ENCODE measurements around the gene EYS.

DNA sequence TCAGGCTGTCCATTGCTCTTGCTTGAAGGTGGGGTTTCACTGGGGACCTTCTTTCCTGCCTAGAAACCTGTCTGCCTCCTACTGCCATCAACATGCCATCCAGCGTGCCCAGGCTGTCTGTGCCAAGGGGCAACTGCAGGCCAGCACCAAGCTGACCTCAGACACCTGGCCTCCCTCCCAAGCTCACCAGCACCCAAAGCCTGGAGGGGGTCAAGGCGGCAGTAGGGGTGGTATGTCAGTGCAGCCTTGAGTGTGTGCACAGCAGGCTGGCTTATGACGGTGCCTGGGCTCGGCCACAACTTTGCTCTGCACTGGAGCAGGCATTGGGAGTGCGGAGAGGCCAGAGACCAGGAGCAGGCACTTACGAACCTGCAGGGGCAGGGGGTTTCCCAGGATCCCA is 149.0 kb downstream of the EYS start:
- TF ChIP-seq, protein P1, sequence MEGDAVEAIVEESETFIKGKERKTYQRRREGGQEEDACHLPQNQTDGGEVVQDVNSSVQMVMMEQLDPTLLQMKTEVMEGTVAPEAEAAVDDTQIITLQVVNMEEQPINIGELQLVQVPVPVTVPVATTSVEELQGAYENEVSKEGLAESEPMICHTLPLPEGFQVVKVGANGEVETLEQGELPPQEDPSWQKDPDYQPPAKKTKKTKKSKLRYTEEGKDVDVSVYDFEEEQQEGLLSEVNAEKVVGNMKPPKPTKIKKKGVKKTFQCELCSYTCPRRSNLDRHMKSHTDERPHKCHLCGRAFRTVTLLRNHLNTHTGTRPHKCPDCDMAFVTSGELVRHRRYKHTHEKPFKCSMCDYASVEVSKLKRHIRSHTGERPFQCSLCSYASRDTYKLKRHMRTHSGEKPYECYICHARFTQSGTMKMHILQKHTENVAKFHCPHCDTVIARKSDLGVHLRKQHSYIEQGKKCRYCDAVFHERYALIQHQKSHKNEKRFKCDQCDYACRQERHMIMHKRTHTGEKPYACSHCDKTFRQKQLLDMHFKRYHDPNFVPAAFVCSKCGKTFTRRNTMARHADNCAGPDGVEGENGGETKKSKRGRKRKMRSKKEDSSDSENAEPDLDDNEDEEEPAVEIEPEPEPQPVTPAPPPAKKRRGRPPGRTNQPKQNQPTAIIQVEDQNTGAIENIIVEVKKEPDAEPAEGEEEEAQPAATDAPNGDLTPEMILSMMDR (IDR thresholded peaks at IDR 0.05) = no peak
- no peak for TF ChIP-seq EP300 (IDR thresholded peaks at IDR 0.05)
- no peak for TF ChIP-seq POLR2A (IDR thresholded peaks at IDR 0.05)

All from stomach (tissue), 4 donors.